VCaP (cell line): ENCODE results near the gene PRG2.

ENCODE experiments used
- H3K27ac ChIP-seq: fragments of 450-650 bp; 2 replicates; pipeline ENCODE4 v1.5.1; 2017
- CTCF ChIP-seq: fragments of 450-650 bp; conservative IDR thresholded peaks from 2 replicates; pipeline ENCODE4 v1.5.1; 2017; ENCODE audit warnings: mild to moderate bottlenecking, moderate library complexity

The PRG2 gene

GRCh38 chr11:57390535-57390934, at the start of gene PRG2:
TSS of gene PRG2 (minus strand) at chr11:57390650. CDS start at chr11:57389944, 706 bp downstream.
- H3K27ac ChIP-seq, result no peak within 1 kb of the TSS
- TF ChIP-seq CTCF, result no peak

- H3K27ac ChIP-seq, result no peak overlapping the region
- TF ChIP-seq CTCF, result no peak
These were observed 49.3 kb upstream of the PRG2 start for GRCh38 chr11:57439786-57440185.

GRCh38 chr11:57438345-57439285, 48.2 kb upstream of the PRG2 start:
- TF ChIP-seq CTCF, result no peak
- no peak overlapping the region for H3K27ac ChIP-seq

GRCh38 chr11:57436031-57436430, 45.6 kb upstream of the PRG2 start:
- TF ChIP-seq CTCF, result no peak
- no peak overlapping the region for H3K27ac ChIP-seq

- H3K27ac ChIP-seq, result no peak overlapping the region
- TF ChIP-seq CTCF, result no peak
These were observed 44.4 kb upstream of the PRG2 start for GRCh38 chr11:57434640-57435546.

- H3K27ac ChIP-seq, result no peak overlapping the region
- no peak for TF ChIP-seq CTCF
These were observed 42.3 kb upstream of the PRG2 start for GRCh38 chr11:57432714-57433163.

- H3K27ac ChIP-seq, result no peak overlapping the region
These were observed 41.7 kb upstream of the PRG2 start for GRCh38 chr11:57432149-57432561.

More at GRCh38 chr11:57432149-57432561, 41.7 kb upstream of the PRG2 start:
- no peak for TF ChIP-seq CTCF
